ENCODE data around the gene APBA2. TPM values are rescaled to one million over a fixed set of nuclear protein-coding genes. Genes with fewer than 3 reads are reported as not detected.

APBA2 gene
- total and polyA plus RNA-seq, 10 of the 15 experiments (the other 5 are each of a cell fraction or from before 2014, with no cell fraction given), result 0.06 to 0.26 (median 0.07) TPM; not detected in 7

GRCh38 chr15:29120593-29121368, 235.0 kb downstream of the APBA2 start:
- Histone ChIP-seq H3K79me2 (ENCODE audit: control insufficient read depth, insufficient read depth, low read length) (no peaks in the 10 kb centered on the region), H4K20me1 (ENCODE audit: control insufficient read depth, insufficient read depth) (no peaks in the 10 kb centered on the region), H3K9ac (ENCODE audit: control insufficient read depth, insufficient read depth, low read length) (no peak overlapping the region), H3K9me3 (replicated peaks; ENCODE audit: control insufficient read depth, insufficient read depth, low read length) (no peaks in the 10 kb centered on the region), H3K36me3 (ENCODE audit: control insufficient read depth in 2 of 2, insufficient read depth in 2 of 2, low read length in 1 of 2) (no peaks in the 10 kb centered on the region), H3K4me3 (no peak overlapping the region), H3K27ac (ENCODE audit: control insufficient read depth, insufficient read depth) (no peak overlapping the region), H3K4me2 (ENCODE audit: control insufficient read depth, insufficient read depth) (no peak overlapping the region), H2AFZ (ENCODE audit: control insufficient read depth, low read depth, low read length) (no peak overlapping the region), H3K4me1 (ENCODE audit: control insufficient read depth, insufficient read depth, low read length) (no peaks in the 10 kb centered on the region), H3K27me3 (replicated peaks in 1 of 2; ENCODE audit: control insufficient read depth in 2 of 2, insufficient read depth in 2 of 2, low read length in 1 of 2) (no peaks in the 10 kb centered on the region)
- no TSS peak for BruUV-seq (replicated peaks)
- POLR2A ChIA-PET, result no interaction called here
- DNase-seq (ENCODE audit: low read depth, low spot score) (no peak), ATAC-seq (no peak), FAIRE-seq (no peak)
- no peak for TF ChIP-seq JUNB (IDR thresholded peaks at IDR 0.05)
- TF ChIP-seq IRF3 (IDR thresholded peaks at IDR 0.05), result no peak
- TF ChIP-seq, protein P1, sequence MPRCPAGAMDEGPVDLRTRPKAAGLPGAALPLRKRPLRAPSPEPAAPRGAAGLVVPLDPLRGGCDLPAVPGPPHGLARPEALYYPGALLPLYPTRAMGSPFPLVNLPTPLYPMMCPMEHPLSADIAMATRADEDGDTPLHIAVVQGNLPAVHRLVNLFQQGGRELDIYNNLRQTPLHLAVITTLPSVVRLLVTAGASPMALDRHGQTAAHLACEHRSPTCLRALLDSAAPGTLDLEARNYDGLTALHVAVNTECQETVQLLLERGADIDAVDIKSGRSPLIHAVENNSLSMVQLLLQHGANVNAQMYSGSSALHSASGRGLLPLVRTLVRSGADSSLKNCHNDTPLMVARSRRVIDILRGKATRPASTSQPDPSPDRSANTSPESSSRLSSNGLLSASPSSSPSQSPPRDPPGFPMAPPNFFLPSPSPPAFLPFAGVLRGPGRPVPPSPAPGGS (IDR thresholded peaks at IDR 0.05; ENCODE audit: borderline replicate concordance, insufficient read depth, low read depth, low read length, poor library complexity, severe bottlenecking), result no peak
- no peak for TF ChIP-seq ZBTB40 (IDR thresholded peaks at IDR 0.05; ENCODE audit: borderline replicate concordance)
- TF ChIP-seq ZNF687 (IDR thresholded peaks at IDR 0.05), result no peak
- TF ChIP-seq, protein P2, sequence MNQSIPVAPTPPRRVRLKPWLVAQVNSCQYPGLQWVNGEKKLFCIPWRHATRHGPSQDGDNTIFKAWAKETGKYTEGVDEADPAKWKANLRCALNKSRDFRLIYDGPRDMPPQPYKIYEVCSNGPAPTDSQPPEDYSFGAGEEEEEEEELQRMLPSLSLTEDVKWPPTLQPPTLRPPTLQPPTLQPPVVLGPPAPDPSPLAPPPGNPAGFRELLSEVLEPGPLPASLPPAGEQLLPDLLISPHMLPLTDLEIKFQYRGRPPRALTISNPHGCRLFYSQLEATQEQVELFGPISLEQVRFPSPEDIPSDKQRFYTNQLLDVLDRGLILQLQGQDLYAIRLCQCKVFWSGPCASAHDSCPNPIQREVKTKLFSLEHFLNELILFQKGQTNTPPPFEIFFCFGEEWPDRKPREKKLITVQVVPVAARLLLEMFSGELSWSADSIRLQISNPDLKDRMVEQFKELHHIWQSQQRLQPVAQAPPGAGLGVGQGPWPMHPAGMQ (IDR thresholded peaks at IDR 0.05; ENCODE audit: borderline replicate concordance), result no peak
- no peak for TF ChIP-seq MYB (IDR thresholded peaks at IDR 0.05; ENCODE audit: borderline replicate concordance, low read depth, low read length)
- RAD21 ChIA-PET (ENCODE audit: unreplicated experiment), result no interaction called here
- in situ Hi-C loops (cut with MboI) (loop anchor here (25.0 kb wide), 1 partner anchor 942 kb away; no protein-coding TSS in a partner anchor), intact Hi-C loops (cut with micrococcal nuclease; ENCODE audit: unreplicated experiment) (no loop called here)
- CTCF ChIA-PET, result no interaction called here
- WGBS (ENCODE audit: insufficient coverage, insufficient replicate concordance, low lambda C conversion rate, missing lambda C conversion rate), result 20% methylated on average over 20 of the region's 20 CpGs
- SMC1A ChIA-PET (ENCODE audit: uncharacterized antibody, unreplicated experiment), result no interaction called here
